ENCODE results near the gene NEK3.
"Not testable (repeated sequence)": the region's sequence is repeated elsewhere in the genome, so short reads cannot be mapped to it uniquely, and the experiment has no call there.

NEK3 gene

GRCh38 chr13:52159159-52159982, at the start of gene NEK3:
NEK3 (minus strand) TSS chr13:52159597; CDS start chr13:52156191, 3,406 bp downstream.
- peak; percentile 0 for DNase-seq

GRCh38 chr13:52208384-52208783, 49.0 kb upstream of the NEK3 start:
- DNase-seq = not testable (repeated sequence)

- not testable (repeated sequence) for DNase-seq
These were observed 48.5 kb upstream of the NEK3 start for GRCh38 chr13:52207896-52208295.

- DNase-seq = not testable (repeated sequence)
These were observed 47.9 kb upstream of the NEK3 start for GRCh38 chr13:52207337-52207736.

- DNase-seq = not testable (repeated sequence)
These were observed 45.1 kb upstream of the NEK3 start for GRCh38 chr13:52204546-52204945.

- DNase-seq = not testable (repeated sequence)
These were observed 44.5 kb upstream of the NEK3 start for GRCh38 chr13:52203864-52204263.

- DNase-seq = not testable (repeated sequence)
These were observed 43.1 kb upstream of the NEK3 start for GRCh38 chr13:52202506-52202905.

GRCh38 chr13:52201439-52202193, 42.2 kb upstream of the NEK3 start:
- not testable (repeated sequence) for DNase-seq

GRCh38 chr13:52195401-52195837, 36.0 kb upstream of the NEK3 start:
- no peak for DNase-seq

GRCh38 chr13:52194184-52194868, 34.9 kb upstream of the NEK3 start:
- peak; percentile 65 for DNase-seq

- not testable (repeated sequence) for DNase-seq
These were observed 34.3 kb upstream of the NEK3 start for GRCh38 chr13:52193587-52194183.

GRCh38 chr13:52187424-52188187, 28.2 kb upstream of the NEK3 start:
- DNase-seq = not testable (repeated sequence)

GRCh38 chr13:52187029-52187423, 27.6 kb upstream of the NEK3 start:
- DNase-seq = no peak

GRCh38 chr13:52181316-52181954, 22.0 kb upstream of the NEK3 start:
- DNase-seq = not testable (repeated sequence)

GRCh38 chr13:52179925-52180324, 20.5 kb upstream of the NEK3 start:
- no peak for DNase-seq

- no peak for DNase-seq
These were observed 17.9 kb upstream of the NEK3 start for GRCh38 chr13:52177276-52177675.

GRCh38 chr13:52173970-52174369, 14.6 kb upstream of the NEK3 start:
- not testable (repeated sequence) for DNase-seq

GRCh38 chr13:52173373-52173772, 14.0 kb upstream of the NEK3 start:
- DNase-seq = no peak

GRCh38 chr13:52171686-52172085, 12.3 kb upstream of the NEK3 start:
- not testable (repeated sequence) for DNase-seq

- DNase-seq = not testable (repeated sequence)
These were observed 11.5 kb upstream of the NEK3 start for GRCh38 chr13:52170828-52171391.

- DNase-seq = no peak
These were observed 10.4 kb upstream of the NEK3 start for GRCh38 chr13:52169839-52170238.

Measured in NCI-H2107 (cell line).